ENCODE measurements around the gene SLC35F3.

The SLC35F3 gene

DNA sequence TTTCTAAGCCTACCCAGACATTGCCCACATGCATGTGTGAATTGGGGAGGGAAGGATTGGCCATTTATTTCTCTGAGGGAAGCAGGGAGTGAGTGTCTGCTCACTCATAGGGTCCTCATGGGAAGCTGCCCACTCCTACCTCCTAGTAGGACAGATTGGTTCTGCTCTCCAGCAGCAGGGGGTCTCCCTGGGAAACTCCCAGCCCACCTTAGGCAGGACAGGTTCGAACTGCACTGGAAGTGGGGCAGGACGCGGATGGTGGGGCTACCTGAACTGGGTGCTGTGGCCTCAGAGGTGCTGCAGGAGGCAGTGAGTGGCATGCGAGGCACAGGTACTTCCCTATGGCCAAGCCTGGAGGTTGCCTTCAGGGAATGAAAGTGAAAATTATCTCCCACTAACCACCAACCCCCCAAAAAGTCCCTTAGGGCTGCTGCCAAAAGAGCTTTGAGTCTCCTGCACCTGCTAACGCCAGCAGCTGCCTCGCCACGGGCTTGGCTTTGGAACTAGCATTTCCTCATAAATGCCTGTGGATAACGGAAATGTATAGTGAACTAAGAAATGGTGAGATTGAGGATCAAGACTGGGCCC lies 311.7 kb downstream of the SLC35F3 start:
- DNase-seq (ENCODE audit: low read depth in 4 of 4, low spot score in 1 of 4): no peak

DNA sequence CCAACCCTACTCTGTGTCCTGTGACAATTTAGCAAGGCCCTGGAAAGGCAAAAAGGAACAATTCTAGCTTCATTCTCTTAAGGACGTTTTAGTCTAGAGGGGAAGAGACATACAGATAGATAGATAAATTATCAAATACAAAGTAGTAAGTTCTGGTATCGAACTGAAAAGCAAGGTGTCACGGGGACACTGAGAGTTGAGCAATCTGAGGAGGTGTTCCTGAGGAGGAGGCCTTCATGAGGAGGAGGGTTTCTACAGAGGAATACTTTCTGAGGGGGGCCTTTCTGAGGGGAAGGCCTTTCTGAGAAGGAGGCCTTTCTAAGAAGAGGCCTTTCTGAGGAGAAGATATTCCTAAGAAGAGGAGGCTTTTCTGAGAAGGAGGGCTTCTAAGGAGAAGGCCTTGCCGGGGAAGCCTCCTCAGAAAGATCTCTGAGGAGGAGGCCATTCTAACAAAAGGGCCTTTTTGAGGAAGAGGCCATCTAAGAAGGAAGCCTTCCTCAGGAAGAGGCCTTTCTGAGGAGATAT lies 312.9 kb downstream of the SLC35F3 start:
- DNase-seq (ENCODE audit: low read depth in 4 of 4, low spot score in 1 of 4): no peak

DNA sequence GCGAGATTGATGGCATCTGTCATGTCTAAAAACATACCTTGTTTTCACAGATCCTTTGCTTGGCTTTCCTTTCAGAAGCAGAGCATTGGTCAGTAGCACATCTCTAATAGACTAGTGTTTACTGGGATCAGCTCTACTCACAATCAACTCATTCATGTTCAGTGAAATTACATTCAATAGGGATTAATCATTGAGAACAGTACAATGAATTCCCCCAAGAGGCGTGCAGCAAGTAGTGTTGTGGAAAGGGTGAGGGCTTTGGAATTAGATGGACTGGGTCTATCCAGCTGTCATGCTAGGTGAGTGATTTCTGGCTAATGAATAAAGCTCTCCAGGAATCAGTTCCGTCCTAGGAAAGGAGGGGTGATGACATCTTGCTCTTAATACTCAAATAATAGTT lies 313.6 kb downstream of the SLC35F3 start:
- DNase-seq (ENCODE audit: low read depth in 4 of 4, low spot score in 1 of 4): no peak

GRCh38 chr1:234219711-234220110 lies 315.2 kb downstream of the SLC35F3 start:
- no peak for DNase-seq (ENCODE audit: low read depth in 4 of 4, low spot score in 1 of 4)

DNA sequence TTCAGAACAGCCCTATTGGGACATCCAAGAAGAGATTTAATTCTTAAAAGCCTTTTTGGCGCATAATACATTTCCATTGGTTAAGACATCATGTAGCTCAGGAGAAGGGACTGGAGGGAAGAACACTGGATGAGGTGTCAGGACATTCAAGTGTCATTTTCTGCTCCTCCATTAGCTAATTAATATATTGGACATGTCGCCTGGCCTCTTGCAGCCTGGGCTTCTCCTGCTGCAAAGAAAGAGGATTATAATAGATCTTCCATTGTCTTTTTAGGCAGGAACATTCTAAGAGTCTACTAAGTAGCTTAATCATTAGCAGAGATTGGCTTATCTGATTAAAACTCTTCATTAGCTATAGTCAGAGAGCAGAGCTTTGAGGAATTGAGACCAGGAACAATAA lies 317.1 kb downstream of the SLC35F3 start:
- no peak for DNase-seq (ENCODE audit: low read depth in 4 of 4, low spot score in 1 of 4)

GRCh38 chr1:234222561-234223280 lies 318.2 kb downstream of the SLC35F3 start:
- no peak for DNase-seq (ENCODE audit: low read depth in 4 of 4, low spot score in 1 of 4)

DNA sequence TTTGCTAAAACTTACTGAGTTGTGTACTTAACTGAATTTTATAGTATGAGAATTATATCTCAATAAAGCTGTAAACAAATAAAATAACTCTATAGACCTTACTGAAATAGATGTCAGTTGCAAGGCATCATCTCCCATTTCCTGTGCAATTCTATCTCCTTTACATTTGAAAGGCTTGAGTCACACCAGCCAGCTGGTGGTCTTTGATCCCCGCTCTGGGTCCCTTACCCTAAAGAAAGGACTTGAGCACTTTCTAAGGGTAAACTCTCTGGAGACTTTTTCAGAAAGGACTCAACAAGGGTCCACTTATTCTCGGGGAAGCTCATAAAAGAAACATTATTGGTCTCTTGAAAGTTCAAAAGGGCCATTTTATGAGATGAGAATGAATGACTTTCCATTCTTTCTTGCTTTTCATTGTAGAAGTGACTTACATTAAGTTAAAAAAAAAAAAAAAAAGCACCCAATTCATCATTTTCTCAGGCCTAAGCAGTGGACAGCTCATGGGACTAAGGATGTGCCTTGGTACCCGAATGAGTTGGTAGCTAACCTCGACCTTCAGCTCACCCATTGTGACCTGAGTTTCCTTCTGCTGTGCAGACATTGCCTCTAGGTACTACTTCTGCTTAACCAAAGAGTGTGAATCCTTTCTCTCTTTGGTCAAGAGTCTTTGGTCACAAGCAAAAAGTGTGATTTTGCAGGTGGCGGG lies 321.8 kb downstream of the SLC35F3 start:
- DNase-seq (ENCODE audit: low read depth in 4 of 4, low spot score in 1 of 4): no peak

DNA sequence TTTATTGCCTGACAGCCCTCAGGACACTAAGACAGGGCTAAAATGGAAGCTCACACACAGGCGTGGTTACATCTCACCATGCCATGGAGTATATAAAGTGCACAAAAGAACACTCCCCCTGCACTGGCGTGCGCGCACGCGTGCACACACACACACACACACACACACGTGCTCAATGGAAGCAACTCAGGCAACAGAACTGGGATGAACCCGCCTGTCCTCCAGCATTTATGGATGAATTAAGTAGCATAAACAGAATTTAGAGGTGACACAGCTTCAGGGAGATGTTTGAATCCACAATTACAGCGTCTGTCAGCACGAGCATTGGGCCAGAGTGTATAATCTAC lies 322.3 kb downstream of the SLC35F3 start:
- no peak for DNase-seq (ENCODE audit: low read depth in 4 of 4, low spot score in 1 of 4)

DNA sequence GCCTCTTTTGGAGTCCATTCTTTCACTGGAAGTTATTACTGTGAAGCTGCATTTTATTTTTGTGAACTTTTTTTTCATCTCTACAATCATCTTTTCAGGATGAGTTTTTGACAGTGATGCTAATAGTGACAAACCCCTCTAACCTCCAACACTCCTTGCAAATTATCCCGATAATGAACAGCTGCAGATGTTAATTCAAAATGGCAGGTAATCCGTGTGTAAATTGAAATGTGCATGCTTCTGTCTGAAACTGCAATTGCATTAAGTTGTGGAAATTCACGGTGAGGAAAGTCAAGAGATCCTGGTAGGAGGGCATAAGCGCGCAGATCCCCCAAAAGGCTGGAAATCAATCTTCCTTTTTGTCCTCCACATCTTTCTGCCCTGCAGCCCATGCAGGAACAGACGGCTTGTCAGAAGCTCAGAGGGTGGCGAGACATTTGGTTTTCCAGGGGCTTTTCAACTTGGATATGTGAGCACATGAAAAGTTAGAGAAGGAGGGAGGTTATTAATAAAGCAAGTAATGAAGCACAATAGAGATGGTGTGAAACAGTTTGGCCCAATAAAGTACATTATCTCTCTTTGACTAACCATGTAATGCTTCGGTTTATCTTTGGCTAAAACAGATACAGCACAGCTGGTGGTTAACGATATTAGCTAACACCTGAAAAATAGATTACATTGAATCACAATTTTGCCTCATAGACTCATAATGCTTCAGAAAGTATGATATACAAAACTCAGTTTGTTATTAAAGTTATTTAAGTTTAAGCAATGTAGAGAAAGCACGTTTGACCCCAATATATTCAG lies 325.3 kb downstream of the SLC35F3 start:
- no peak for DNase-seq (ENCODE audit: low read depth in 4 of 4, low spot score in 1 of 4)

DNA sequence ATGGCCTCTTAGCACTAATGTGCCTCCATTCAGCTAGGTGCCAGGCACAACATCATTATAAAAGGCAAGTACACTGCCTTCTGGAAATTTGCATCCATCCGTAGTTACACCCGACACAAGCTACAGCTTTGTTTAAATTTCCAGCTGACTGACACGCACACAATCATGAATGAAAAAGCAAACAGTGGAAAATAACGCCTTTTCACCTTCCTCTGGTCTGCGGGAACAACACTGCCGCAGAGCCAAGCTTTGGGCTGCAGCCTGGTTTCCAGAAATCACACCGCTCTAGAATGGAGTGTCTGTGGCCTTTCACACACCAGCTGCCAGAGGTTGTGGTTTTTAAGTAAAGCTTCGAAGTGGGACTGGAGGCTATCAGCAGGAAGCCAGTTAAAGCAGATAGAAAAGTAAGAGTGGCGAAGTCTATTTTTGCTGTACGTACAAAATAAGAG lies 326.0 kb downstream of the SLC35F3 start:
- no peak for DNase-seq (ENCODE audit: low read depth in 4 of 4, low spot score in 1 of 4)

DNA sequence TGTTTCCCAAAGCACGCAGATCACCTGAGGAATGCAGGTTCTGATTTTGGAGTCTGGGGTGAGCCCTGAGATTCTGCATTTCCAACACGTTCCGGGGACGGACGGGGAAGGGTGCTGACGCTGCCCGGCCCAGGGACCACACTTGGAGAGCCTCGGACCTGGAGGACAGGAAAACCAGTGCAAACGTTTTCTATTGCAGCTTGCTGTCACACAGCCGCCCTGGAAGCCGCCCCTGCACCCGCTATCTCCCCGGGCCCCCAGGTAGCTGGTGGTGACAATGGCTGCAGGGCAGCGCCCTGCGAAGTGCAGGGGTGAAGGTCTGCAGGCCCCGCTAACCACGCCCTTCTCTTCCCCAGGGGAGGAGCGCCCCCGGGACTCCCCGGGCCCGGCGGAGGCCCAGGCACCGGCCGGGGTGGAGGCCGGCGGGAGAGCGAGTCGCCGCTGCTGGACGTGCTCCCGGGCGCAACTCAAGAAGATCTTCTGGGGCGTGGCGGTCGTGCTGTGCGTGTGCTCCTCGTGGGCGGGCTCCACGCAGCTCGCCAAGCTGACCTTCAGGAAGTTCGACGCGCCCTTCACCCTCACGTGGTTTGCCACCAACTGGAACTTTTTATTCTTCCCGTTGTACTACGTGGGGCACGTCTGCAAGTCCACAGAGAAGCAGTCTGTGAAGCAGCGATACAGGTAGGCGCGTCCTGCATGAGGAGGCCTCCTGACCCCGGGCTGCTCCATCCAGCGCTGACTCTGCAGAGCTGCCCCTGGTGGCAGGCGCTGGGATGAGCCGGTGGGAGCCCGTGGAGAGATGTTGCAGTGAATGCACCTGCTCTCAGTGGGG lies 326.8 kb downstream of the SLC35F3 start:
- no peak for DNase-seq (ENCODE audit: low read depth in 4 of 4, low spot score in 1 of 4)

GRCh38 chr1:234231893-234232276 lies 327.4 kb downstream of the SLC35F3 start:
- DNase-seq (ENCODE audit: low read depth in 4 of 4, low spot score in 1 of 4): no peak

- DNase-seq (ENCODE audit: low read depth in 4 of 4, low spot score in 1 of 4): no peak
These were observed 329.7 kb downstream of the SLC35F3 start for GRCh38 chr1:234234199-234234598.

DNA sequence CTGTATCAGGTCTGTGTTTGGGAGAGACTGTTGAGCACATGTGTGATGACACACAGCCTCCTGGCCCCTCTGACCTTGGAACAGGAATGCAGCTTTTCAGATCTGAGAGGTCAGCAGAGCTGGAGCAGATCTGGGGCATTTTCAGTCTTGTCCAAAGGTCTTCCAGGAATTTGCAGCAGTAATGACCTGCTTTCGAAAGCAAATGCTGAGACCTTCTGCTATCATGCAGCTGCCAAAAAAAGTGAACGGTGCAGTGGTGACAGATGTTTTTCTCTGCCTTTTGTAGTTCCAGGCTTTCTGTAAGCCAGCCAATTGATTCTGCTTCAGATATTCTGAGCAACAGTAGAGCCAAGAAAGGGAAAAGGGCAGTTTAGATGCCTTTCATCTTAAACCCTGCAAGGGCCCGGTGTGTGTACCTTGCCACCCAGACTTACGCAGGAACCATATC lies 331.0 kb downstream of the SLC35F3 start:
- no peak for DNase-seq (ENCODE audit: low read depth in 4 of 4, low spot score in 1 of 4)

DNA sequence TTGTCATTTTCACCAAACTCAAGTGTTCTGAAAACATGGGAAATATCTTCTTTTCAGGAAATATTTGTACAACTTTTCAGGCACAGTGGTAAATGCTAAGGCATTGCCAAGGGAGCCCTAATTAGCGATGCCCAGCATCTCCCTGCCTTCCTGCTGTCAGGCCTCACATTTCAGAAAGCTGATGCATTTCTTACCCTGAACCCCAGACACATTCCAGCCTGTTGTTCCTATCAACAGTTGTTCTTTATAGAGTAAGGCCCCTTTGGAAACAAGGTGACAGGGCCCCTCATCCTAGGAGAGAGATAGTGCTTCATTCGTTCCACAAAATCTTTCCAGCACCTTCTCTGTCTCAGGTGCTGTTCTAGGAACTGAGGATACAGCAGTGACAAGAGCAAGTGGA lies 332.9 kb downstream of the SLC35F3 start:
- DNase-seq (ENCODE audit: low read depth in 4 of 4, low spot score in 1 of 4): no peak

DNA sequence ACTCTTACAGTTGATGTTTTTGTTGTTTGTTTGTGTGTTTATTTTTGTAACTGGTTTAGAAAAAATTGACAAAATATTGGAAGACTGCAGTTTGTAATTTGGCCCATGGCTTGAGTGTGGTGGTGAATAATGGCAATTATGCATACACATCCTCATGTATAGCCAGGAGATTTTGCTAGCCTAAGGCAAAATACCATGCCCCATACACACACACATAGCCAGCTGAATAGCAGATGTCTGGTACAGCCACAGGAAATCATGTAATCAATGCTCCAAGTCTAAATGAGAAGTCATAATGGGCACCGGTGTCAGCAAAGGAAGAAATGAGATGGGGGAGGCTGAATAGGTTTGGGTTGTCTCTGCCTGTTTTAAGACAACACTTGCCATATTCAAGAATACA lies 333.6 kb downstream of the SLC35F3 start:
- DNase-seq (ENCODE audit: low read depth in 4 of 4, low spot score in 1 of 4): no peak

DNA sequence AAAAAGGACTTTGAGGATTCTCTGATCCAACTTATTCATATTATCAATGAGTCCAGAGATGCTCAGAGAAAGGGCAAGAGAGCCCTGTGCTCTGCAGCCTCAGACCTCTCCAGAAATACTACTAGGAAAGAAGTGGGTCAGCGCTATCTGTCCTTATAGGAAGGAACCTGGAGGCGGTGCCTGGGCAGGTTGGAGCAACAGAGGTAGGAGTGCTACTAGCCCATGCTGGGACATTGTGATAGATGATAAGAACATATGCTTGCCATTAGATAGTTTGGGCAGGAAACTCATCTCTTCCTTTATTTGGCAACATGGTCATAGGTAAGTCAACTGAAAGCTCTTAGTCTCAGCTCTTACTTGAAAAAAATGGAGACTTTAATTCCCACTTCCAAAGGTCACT lies 335.0 kb downstream of the SLC35F3 start:
- no peak for DNase-seq (ENCODE audit: low read depth in 4 of 4, low spot score in 1 of 4)

DNA sequence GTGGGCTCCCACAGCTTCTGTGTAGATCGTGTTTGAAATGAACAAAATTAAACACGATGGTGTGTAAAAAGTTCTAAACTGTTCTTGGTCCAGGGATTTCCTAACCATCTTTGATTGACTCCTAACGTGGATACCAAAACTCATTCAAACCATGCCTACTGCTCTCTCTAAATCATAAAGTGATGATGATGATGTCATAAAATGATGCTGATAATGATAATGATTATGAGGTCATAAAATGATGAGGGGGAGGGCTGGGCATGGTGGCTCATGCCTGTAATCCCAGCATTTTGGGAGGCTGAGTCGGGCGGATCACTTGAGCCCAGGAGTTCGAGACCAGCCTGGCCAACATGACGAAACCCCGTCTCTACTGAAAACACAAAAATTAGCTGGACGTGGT lies 335.5 kb downstream of the SLC35F3 start:
- no peak for DNase-seq (ENCODE audit: low read depth in 4 of 4, low spot score in 1 of 4)

- DNase-seq (ENCODE audit: low read depth in 4 of 4, low spot score in 1 of 4): no peak
These were observed 336.2 kb downstream of the SLC35F3 start for GRCh38 chr1:234240680-234241079.

GRCh38 chr1:234241941-234242490 lies 337.5 kb downstream of the SLC35F3 start:
- DNase-seq (ENCODE audit: low read depth in 4 of 4, low spot score in 1 of 4): no peak

Data from stimulated activated CD4-positive, alpha-beta T cell treated with anti-CD3 and anti-CD28 coated beads, Interleukin-1b, Interleukin-23, amount 100 ng/mL, for 24 hours (primary cell).